K562 (cell line): ENCODE results near the gene IGFALS. TPM values are rescaled to one million over a fixed set of nuclear protein-coding genes. Genes with fewer than 3 reads are reported as not detected.

ENCODE experiments used
- CBX1 ChIP-seq: sonication (generic); IDR thresholded peaks from 2 replicates; pipeline ENCODE4 v1.6.1; 2016; ENCODE audit warnings: antibody characterized with exemption, low read depth, mild to moderate bottlenecking
- CREB1 ChIP-seq, 2 experiments: sonication (generic) in 1 of 2; formaldehyde crosslinking in 1 of 2; IDR thresholded peaks; 2 replicates each; pipeline versions ENCODE4 v1.6.1 to v1.8.0; 2012 to 2022; ENCODE audit warnings: inconsistent platforms in 1 of 2, mild to moderate bottlenecking in 1 of 2, missing genetic modification reagents in 1 of 2, moderate library complexity in 1 of 2
- FIP1L1 ChIP-seq: fragments of 200-400 bp; formaldehyde crosslinking; IDR thresholded peaks from 2 replicates; pipeline ENCODE4 v1.6.1; 2018; ENCODE audit warnings: mild to moderate bottlenecking, low read depth, low read length; ENCODE audit not compliant: poor library complexity, severe bottlenecking
- POLR2A ChIP-seq: fragments of 450-650 bp; conservative IDR thresholded peaks from 2 replicates; pipeline ENCODE4 v1.6.1; 2016
- POLR2G ChIP-seq: fragments of 200-400 bp; formaldehyde crosslinking; IDR thresholded peaks from 2 replicates; pipeline ENCODE4 v1.6.1; 2017; ENCODE audit warnings: low read depth, mild to moderate bottlenecking, antibody characterized with exemption, low read length, moderate library complexity
- SUPT5H ChIP-seq: fragments of 450-650 bp; IDR thresholded peaks from 2 replicates; pipeline ENCODE4 v1.6.1; 2016
- ZNF197 ChIP-seq: fragments of 200-800 bp; sonication (Bioruptor generic); IDR thresholded peaks from 2 replicates; pipeline ENCODE4 v1.6.1; 2016; ENCODE audit warnings: low read depth, missing genetic modification characterization, missing compliant biosample characterization
- ZNF212 ChIP-seq: fragments of 450-650 bp; formaldehyde crosslinking; IDR thresholded peaks from 2 replicates; pipeline ENCODE4 v1.4.0; 2020; ENCODE audit warnings: mild to moderate bottlenecking
- polyA plus RNA-seq, 8 experiments: library from polyadenylated mRNA; depleted of rRNA in 4 of 8; stranded (reverse) in 5 of 8; unstranded in 3 of 8; fragments of >200 nt; fragmentation: Nextera tagmentation in 2 of 8; fragmentation: Illumina TruSeq in 1 of 8; extraction: Ambion mirVana in 2 of 8; extraction: Trizol in 1 of 8; gene quantifications; 2 replicates each; pipeline versions ENCODE4 v1.2.1 to v1.2.3, GENCODE V29; 2011 to 2014; ENCODE audit warnings: inconsistent platforms in 1 of 8, missing spikeins in 1 of 8
- total RNA-seq, 7 experiments: library from RNA; depleted of rRNA in 6 of 7; stranded (reverse); fragments of >200 nt in 6 of 7; fragmentation: Illumina TruSeq in 2 of 7; extraction: Trizol in 2 of 7; gene quantifications; 2 replicates each; pipeline versions ENCODE4 v1.2.1 to v1.2.3, GENCODE V29; 2011 to 2021; ENCODE audit warnings: low replicate concordance in 1 of 7
- TF ChIP-seq, protein P1 (sequence below): fragments of 450-650 bp; IDR thresholded peaks from 2 replicates; pipeline ENCODE4 v1.7.1; 2018; ENCODE audit warnings: mild to moderate bottlenecking, low read depth; ENCODE audit not compliant: partially characterized antibody
- TF ChIP-seq, protein P2 (sequence below): fragments of 450-650 bp; IDR thresholded peaks from 2 replicates; pipeline ENCODE4 v1.6.1; 2016; ENCODE audit warnings: low read depth, mild to moderate bottlenecking, moderate library complexity
- TF ChIP-seq, protein P3 (sequence below): sonication (generic); formaldehyde crosslinking; IDR thresholded peaks from 2 replicates; pipeline ENCODE4 v1.8.1; 2023; ENCODE audit warnings: mild to moderate bottlenecking, missing genetic modification reagents

The IGFALS gene
- total and polyA plus RNA-seq, 9 of the 15 experiments (the other 6 are each of a cell fraction or from before 2014, with no cell fraction given), result not detected

DNA sequence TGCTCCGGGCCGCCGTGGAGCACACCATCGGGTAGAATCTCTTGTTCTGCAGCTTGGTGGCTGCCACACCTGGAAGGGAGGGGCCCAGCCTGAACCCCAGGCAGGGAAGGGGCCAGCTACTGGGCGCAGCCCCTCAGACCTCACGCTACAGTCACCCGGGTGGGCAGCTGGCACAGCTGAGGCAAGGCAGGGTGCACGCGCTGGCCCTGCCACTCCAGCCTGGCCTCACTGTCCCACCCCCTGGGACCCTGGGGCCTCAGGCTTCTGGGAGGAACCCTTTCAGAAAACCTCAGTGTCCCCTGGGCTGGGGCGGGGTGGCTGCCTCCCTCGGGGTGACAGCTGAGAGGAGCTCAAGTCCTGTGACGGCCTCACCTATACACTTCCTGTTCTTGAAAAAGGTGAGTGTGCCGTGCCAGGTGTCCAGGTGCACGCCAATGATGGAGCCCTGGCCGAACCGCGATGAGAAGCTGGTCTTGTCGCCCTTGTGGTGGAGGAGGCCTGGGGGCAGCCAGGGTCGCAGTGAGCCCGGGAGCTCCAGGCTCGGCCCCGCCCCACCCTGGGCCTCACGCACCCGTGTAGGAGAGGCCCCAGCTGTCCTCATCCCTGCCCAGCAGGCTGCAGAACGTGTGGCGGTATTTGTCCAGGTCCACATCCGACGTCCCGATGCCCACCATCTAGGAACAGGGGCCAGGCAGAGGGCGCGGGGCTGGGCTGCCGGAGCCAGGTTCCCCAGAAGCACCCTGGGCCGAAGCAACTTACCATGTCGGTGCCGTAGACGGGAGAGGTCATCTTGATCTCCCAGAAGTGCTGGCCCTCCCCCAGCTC, 15.9 kb downstream of the IGFALS start (continued):
- TF ChIP-seq, protein P1, sequence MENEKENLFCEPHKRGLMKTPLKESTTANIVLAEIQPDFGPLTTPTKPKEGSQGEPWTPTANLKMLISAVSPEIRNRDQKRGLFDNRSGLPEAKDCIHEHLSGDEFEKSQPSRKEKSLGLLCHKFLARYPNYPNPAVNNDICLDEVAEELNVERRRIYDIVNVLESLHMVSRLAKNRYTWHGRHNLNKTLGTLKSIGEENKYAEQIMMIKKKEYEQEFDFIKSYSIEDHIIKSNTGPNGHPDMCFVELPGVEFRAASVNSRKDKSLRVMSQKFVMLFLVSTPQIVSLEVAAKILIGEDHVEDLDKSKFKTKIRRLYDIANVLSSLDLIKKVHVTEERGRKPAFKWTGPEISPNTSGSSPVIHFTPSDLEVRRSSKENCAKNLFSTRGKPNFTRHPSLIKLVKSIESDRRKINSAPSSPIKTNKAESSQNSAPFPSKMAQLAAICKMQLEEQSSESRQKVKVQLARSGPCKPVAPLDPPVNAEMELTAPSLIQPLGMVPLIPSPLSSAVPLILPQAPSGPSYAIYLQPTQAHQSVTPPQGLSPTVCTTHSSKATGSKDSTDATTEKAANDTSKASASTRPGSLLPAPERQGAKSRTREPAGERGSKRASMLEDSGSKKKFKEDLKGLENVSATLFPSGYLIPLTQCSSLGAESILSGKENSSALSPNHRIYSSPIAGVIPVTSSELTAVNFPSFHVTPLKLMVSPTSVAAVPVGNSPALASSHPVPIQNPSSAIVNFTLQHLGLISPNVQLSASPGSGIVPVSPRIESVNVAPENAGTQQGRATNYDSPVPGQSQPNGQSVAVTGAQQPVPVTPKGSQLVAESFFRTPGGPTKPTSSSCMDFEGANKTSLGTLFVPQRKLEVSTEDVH, result no peak
- TF ChIP-seq CREB1 (IDR thresholded peaks at IDR 0.05) (no peak), CREB1 (CRISPR knock-in tag; IDR thresholded peaks at IDR 0.05) (no peak), CBX1 (0 out of 2 replicates have a peak, but pooled peaks have one; percentile 21), POLR2G (peak; percentile 77), SUPT5H (peak; percentile 24; the same call in 1 of the 2 replicates), ZNF197 (CRISPR knock-in tag) (no peak), POLR2A (peak; percentile 57), FIP1L1 (peak; percentile 40), ZNF212 (CRISPR knock-in tag) (no peak)
- TF ChIP-seq, protein P2, sequence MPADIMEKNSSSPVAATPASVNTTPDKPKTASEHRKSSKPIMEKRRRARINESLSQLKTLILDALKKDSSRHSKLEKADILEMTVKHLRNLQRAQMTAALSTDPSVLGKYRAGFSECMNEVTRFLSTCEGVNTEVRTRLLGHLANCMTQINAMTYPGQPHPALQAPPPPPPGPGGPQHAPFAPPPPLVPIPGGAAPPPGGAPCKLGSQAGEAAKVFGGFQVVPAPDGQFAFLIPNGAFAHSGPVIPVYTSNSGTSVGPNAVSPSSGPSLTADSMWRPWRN, result no peak
- TF ChIP-seq, protein P3, sequence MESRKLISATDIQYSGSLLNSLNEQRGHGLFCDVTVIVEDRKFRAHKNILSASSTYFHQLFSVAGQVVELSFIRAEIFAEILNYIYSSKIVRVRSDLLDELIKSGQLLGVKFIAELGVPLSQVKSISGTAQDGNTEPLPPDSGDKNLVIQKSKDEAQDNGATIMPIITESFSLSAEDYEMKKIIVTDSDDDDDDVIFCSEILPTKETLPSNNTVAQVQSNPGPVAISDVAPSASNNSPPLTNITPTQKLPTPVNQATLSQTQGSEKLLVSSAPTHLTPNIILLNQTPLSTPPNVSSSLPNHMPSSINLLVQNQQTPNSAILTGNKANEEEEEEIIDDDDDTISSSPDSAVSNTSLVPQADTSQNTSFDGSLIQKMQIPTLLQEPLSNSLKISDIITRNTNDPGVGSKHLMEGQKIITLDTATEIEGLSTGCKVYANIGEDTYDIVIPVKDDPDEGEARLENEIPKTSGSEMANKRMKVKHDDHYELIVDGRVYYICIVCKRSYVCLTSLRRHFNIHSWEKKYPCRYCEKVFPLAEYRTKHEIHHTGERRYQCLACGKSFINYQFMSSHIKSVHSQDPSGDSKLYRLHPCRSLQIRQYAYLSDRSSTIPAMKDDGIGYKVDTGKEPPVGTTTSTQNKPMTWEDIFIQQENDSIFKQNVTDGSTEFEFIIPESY, result peak; percentile 39; the same call in 1 of the 2 replicates
